ENCODE data around the gene ANKDD1A. TPM values are rescaled to one million over a fixed set of nuclear protein-coding genes. Genes with fewer than 3 reads are reported as not detected.

ANKDD1A gene
- polyA plus RNA-seq, 1 experiment = 4.9 TPM

GRCh38 chr15:64949383-64950186 is 37.9 kb downstream of the ANKDD1A start:
- Histone ChIP-seq H3K27me3 (ENCODE audit: control insufficient read depth, insufficient read depth, low read length) (no peaks in the 10 kb centered on the region), H3K36me3 (ENCODE audit: control insufficient read depth, insufficient read depth, low read length) (no peaks in the 10 kb centered on the region), H3K4me3 (ENCODE audit: low read depth, low read length) (no peak overlapping the region)
- DNase-seq (ENCODE audit: low read depth) = no peak
- no peak for TF ChIP-seq CTCF (IDR thresholded peaks at IDR 0.05; ENCODE audit: insufficient read depth, low read depth, low read length)
- CTCF ChIA-PET = no interaction called here
- POLR2A ChIA-PET = no interaction called here

- POLR2A ChIA-PET = no interaction called here
- H3K36me3 ChIP-seq (ENCODE audit: control insufficient read depth, insufficient read depth, low read length) = peaks cover 3% of the 10 kb centered on the region; the same call in 1 of the 2 replicates
Observed at GRCh38 chr15:64950888-64951287, 39.2 kb downstream of the ANKDD1A start.

DNA sequence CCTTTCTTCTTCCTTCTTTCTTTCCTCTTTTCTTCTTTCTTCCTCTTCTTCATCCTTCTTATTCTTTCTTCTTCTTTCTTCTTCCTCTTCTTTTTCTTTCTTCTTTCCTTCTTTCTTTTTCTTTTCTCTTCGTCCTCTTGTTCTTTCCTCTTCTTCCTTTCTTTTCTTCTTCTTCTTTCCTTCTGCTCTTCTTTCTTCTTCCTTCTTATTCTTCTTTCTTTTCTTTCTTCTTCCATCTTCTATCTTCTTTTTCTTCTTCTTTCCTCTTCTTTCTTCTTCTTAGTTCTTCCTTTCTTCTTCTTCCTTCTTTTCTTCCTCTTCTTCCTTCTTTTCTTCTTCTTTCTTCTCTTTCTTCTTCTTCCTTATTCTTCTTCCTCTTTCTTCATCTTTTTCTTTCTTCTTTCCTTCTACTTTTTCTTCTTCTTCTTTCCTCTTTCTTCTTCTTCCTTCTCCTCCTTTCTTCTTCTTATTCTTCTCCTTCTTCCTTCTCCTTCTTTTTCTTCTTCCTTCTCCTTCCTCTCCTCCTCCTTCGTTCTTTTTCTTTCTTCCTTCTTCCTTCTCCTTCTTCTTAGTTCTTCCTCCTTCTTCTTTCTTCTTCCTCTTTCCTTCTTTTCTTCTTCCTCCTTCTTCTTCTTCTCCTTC is 40.2 kb downstream of the ANKDD1A start:
- Histone ChIP-seq H3K36me3 (ENCODE audit: control insufficient read depth, insufficient read depth, low read length) (peaks cover 3% of the 10 kb centered on the region; the same call in 1 of the 2 replicates), H3K4me3 (ENCODE audit: low read depth, low read length) (no peak overlapping the region), H3K27me3 (ENCODE audit: control insufficient read depth, insufficient read depth, low read length) (no peaks in the 10 kb centered on the region)
- TF ChIP-seq CTCF (IDR thresholded peaks at IDR 0.05; ENCODE audit: insufficient read depth, low read depth, low read length) = no peak
- DNase-seq (ENCODE audit: low read depth) = no peak
- ChIA-PET CTCF (no interaction called here), POLR2A (no interaction called here)

More at GRCh38 chr15:64950888-64951287, 39.2 kb downstream of the ANKDD1A start:
- Histone ChIP-seq H3K4me3 (ENCODE audit: low read depth, low read length) (no peak overlapping the region), H3K27me3 (ENCODE audit: control insufficient read depth, insufficient read depth, low read length) (no peaks in the 10 kb centered on the region)
- TF ChIP-seq CTCF (IDR thresholded peaks at IDR 0.05; ENCODE audit: insufficient read depth, low read depth, low read length) = no peak
- DNase-seq (ENCODE audit: low read depth) = no peak
- CTCF ChIA-PET = no interaction called here

DNA sequence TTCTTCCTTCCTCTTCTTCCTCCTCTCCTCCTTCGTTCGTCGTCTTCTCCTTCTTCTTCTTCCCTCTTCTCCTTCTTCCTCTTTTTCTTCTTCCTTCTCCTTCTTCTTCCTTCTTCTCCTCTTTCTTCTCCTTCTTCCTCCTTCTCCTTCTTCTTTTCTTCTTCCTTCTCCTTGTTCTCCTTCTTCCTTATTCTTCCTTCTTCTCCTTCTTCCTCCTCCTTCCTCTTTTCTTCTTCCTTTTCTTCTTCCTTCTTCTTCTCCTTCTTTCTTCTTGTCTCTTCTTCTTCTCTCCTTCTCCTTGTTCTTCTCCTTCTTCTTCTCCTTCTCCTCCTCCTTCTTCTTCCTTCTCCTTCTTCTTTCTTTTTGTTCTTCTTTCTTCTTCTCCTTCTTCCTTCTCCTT is 42.7 kb downstream of the ANKDD1A start:
- CTCF ChIA-PET = no interaction called here
- POLR2A ChIA-PET = no interaction called here
- Histone ChIP-seq H3K36me3 (ENCODE audit: control insufficient read depth, insufficient read depth, low read length) (peaks cover 3% of the 10 kb centered on the region; the same call in 1 of the 2 replicates), H3K27me3 (ENCODE audit: control insufficient read depth, insufficient read depth, low read length) (no peaks in the 10 kb centered on the region), H3K4me3 (ENCODE audit: low read depth, low read length) (no peak overlapping the region)
- no peak for DNase-seq (ENCODE audit: low read depth)
- TF ChIP-seq CTCF (IDR thresholded peaks at IDR 0.05; ENCODE audit: insufficient read depth, low read depth, low read length) = no peak

DNA sequence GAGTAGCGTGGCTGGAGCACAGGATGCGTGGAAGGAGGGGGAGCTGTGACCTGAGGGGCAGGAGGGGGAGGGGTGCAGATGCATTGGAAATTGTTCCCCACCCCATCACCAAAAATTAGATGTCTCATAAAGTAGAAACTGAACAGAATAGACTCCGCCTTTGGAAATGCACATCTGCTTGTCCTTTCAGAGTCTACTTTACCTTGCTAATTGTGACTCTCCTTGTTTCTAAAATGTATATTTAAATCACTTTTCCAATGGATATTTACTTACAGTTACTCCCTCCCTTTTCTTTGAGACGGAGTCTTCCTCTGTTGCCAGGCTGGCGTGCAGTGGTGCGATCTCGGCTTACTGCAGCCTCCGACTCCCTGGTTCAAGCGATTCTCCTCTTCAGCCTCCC is 47.4 kb downstream of the ANKDD1A start:
- DNase-seq (ENCODE audit: low read depth) = no peak
- ChIA-PET CTCF (no interaction called here), POLR2A (no interaction called here)
- no peak for TF ChIP-seq CTCF (IDR thresholded peaks at IDR 0.05; ENCODE audit: insufficient read depth, low read depth, low read length)
- Histone ChIP-seq H3K27me3 (ENCODE audit: control insufficient read depth, insufficient read depth, low read length) (no peaks in the 10 kb centered on the region), H3K36me3 (ENCODE audit: control insufficient read depth, insufficient read depth, low read length) (peaks cover 21% of the 10 kb centered on the region), H3K4me3 (ENCODE audit: low read depth, low read length) (no peak overlapping the region)

Data from BJ (cell line).